Measurements from ENCODE around the gene CUZD1.

CUZD1 gene

GRCh38 chr10:122844146-122844545, 1.5 kb downstream of the CUZD1 start:
- DNase-seq (ENCODE audit: low read depth), result no peak
- TF ChIP-seq CTCF (IDR thresholded peaks at IDR 0.05; ENCODE audit: control insufficient read depth, insufficient read depth, low read depth, low read length, missing control alignments), result no peak
- no peak overlapping the region for H3K4me3 ChIP-seq (ENCODE audit: control insufficient read depth, low read depth, low read length)

GRCh38 chr10:122841569-122841968, 4.1 kb downstream of the CUZD1 start:
- H3K4me3 ChIP-seq (ENCODE audit: control insufficient read depth, low read depth, low read length), result no peak overlapping the region
- no peak for TF ChIP-seq CTCF (IDR thresholded peaks at IDR 0.05; ENCODE audit: control insufficient read depth, insufficient read depth, low read depth, low read length, missing control alignments)

DNA sequence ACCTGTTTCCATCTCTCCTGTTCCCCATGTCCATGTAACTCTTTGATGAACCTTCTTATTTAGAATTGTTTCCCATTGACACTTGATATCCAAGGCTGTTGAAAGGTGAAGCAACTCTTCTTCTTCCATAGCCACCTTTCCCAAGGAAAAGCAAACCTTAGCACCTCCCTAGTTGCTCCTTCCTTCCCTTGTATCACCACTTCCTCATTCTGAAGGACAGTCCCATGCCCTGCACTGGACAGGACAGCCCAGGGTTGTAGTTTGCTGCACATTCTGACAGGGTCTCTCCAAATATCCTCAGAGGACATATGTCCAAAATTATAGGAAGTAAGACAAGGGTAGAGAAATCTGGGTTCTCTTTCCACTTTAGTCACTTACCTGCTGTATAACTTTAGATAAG, 6.2 kb downstream of the CUZD1 start:
- no peak for TF ChIP-seq CTCF (IDR thresholded peaks at IDR 0.05; ENCODE audit: control insufficient read depth, insufficient read depth, low read depth, low read length, missing control alignments)
- DNase-seq (ENCODE audit: low read depth), result no peak

More at GRCh38 chr10:122841569-122841968, 4.1 kb downstream of the CUZD1 start:
- DNase-seq (ENCODE audit: low read depth), result no peak

DNA sequence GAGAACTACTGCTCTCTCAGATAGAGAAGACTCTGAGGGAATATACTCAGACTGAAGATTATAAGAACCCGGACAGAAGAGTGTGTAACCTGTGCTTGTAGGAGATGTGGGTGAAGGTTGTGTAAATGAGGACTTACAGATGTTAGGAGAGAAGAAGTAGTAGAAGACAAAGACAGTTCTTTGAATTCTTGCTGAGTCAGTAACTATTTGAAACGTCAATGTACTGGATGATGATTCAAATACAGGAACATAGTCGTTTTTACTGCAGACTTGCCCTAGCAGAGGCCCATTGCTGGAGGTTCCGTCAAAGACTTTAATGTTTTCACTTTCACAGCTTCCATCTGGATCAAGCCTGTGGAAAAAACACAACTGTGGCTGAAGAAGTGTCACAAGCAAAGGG, 6.8 kb downstream of the CUZD1 start:
- no peak overlapping the region for H3K4me3 ChIP-seq (ENCODE audit: control insufficient read depth, low read depth, low read length)
- no peak for TF ChIP-seq CTCF (IDR thresholded peaks at IDR 0.05; ENCODE audit: control insufficient read depth, insufficient read depth, low read depth, low read length, missing control alignments)
- DNase-seq (ENCODE audit: low read depth), result no peak

More for the DNA sequence above, 6.2 kb downstream of the CUZD1 start:
- no peak overlapping the region for H3K4me3 ChIP-seq (ENCODE audit: control insufficient read depth, low read depth, low read length)

GRCh38 chr10:122835908-122836307, 9.7 kb downstream of the CUZD1 start:
- DNase-seq (ENCODE audit: low read depth), result no peak
- TF ChIP-seq CTCF (IDR thresholded peaks at IDR 0.05; ENCODE audit: control insufficient read depth, insufficient read depth, low read depth, low read length, missing control alignments), result no peak

GRCh38 chr10:122830965-122831353, 14.7 kb downstream of the CUZD1 start:
- TF ChIP-seq CTCF (IDR thresholded peaks at IDR 0.05; ENCODE audit: control insufficient read depth, insufficient read depth, low read depth, low read length, missing control alignments), result no peak
- no peak overlapping the region for H3K4me3 ChIP-seq (ENCODE audit: control insufficient read depth, low read depth, low read length)
- no peak for DNase-seq (ENCODE audit: low read depth)

More at GRCh38 chr10:122835908-122836307, 9.7 kb downstream of the CUZD1 start:
- no peak overlapping the region for H3K4me3 ChIP-seq (ENCODE audit: control insufficient read depth, low read depth, low read length)
